ENCODE measurements around the gene UGP2.

Gene UGP2

DNA sequence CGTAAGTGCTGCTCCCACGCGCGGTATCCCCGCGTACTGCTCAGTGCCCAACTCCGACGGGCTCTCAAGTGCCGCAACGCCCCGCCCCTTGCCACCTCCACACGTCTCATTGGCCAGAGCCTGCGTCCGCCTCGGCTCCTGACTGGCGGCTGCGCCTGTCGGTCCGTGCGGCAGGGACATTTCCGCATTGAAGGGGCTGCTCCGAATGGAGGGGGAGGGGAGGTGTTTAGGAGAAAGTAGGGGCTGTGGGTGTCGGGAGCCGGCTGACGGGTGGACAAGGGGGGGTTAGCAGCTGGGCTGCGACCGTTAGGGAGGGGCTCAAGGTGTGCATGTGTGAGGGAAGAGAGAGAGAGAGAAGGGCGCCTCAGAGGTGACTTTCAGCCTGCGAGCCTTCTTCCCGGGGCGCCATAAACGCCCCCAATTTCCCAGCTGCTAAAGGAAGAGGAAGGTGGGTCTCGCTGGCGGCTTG, 877 bp upstream of the UGP2 start (continued):
- TF ChIP-seq, protein P1, sequence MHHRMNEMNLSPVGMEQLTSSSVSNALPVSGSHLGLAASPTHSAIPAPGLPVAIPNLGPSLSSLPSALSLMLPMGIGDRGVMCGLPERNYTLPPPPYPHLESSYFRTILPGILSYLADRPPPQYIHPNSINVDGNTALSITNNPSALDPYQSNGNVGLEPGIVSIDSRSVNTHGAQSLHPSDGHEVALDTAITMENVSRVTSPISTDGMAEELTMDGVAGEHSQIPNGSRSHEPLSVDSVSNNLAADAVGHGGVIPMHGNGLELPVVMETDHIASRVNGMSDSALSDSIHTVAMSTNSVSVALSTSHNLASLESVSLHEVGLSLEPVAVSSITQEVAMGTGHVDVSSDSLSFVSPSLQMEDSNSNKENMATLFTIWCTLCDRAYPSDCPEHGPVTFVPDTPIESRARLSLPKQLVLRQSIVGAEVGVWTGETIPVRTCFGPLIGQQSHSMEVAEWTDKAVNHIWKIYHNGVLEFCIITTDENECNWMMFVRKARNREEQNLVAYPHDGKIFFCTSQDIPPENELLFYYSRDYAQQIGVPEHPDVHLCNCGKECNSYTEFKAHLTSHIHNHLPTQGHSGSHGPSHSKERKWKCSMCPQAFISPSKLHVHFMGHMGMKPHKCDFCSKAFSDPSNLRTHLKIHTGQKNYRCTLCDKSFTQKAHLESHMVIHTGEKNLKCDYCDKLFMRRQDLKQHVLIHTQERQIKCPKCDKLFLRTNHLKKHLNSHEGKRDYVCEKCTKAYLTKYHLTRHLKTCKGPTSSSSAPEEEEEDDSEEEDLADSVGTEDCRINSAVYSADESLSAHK (tag by site-specific recombination; IDR thresholded peaks at IDR 0.05) = peak; percentile 39; the same call in 1 of the 2 replicates
- TF ChIP-seq WT1 (tag by site-specific recombination; IDR thresholded peaks at IDR 0.05) (peak; percentile 56; the same call in 1 of the 2 replicates), ZFHX2 (tag by site-specific recombination; conservative IDR thresholded peaks at IDR 0.05) (peak; percentile 79), ZNF670 (tag by site-specific recombination; IDR thresholded peaks at IDR 0.05; ENCODE audit: low read depth) (no peak), SP3 (tag by site-specific recombination; IDR thresholded peaks at IDR 0.05) (peak; percentile 88), ZNF366 (tag by site-specific recombination; conservative IDR thresholded peaks at IDR 0.05) (peak; percentile 66), ZNF398 (tag by site-specific recombination; IDR thresholded peaks at IDR 0.05) (peak; percentile 93), ZNF544 (tag by site-specific recombination; IDR thresholded peaks at IDR 0.05) (no peak), ZNF175 (tag by site-specific recombination; IDR thresholded peaks at IDR 0.05) (no peak), ZNF843 (tag by site-specific recombination; IDR thresholded peaks at IDR 0.05) (peak; percentile 26; the same call in 1 of the 2 replicates), ZNF335 (tag by site-specific recombination; conservative IDR thresholded peaks at IDR 0.05) (peak; percentile 63), ZBTB11 (tag by site-specific recombination; conservative IDR thresholded peaks at IDR 0.05; ENCODE audit: low read depth) (peak; percentile 19; the same call in 1 of the 2 replicates), ZNF660 (tag by site-specific recombination; IDR thresholded peaks at IDR 0.05) (peak; percentile 47; the same call in 1 of the 2 replicates), ZNF2 (tag by site-specific recombination; IDR thresholded peaks at IDR 0.05) (0 out of 2 replicates have a peak, but pooled peaks have one; percentile 24), ZNF596 (tag by site-specific recombination; IDR thresholded peaks at IDR 0.05) (peak; percentile 23; the same call in 1 of the 2 replicates), ZNF10 (tag by site-specific recombination; IDR thresholded peaks at IDR 0.05) (no peak), ZBTB48 (tag by site-specific recombination; IDR thresholded peaks at IDR 0.05) (peak; percentile 98), KLF7 (tag by site-specific recombination; IDR thresholded peaks at IDR 0.05; ENCODE audit: borderline replicate concordance) (0 out of 2 replicates have a peak, but pooled peaks have one; percentile 82), PRDM10 (tag by site-specific recombination; IDR thresholded peaks at IDR 0.05) (peak; percentile 79), ZNF555 (tag by site-specific recombination; conservative IDR thresholded peaks at IDR 0.05) (no peak), SP7 (tag by site-specific recombination; IDR thresholded peaks at IDR 0.05) (peak; percentile 50; the same call in 1 of the 2 replicates), BCL11A (tag by site-specific recombination; IDR thresholded peaks at IDR 0.05; ENCODE audit: low read depth) (0 out of 2 replicates have a peak, but pooled peaks have one; percentile 8), ZNF423 (tag by site-specific recombination; IDR thresholded peaks at IDR 0.05) (peak; percentile 50; the same call in 1 of the 2 replicates)
- TF ChIP-seq, protein P2, sequence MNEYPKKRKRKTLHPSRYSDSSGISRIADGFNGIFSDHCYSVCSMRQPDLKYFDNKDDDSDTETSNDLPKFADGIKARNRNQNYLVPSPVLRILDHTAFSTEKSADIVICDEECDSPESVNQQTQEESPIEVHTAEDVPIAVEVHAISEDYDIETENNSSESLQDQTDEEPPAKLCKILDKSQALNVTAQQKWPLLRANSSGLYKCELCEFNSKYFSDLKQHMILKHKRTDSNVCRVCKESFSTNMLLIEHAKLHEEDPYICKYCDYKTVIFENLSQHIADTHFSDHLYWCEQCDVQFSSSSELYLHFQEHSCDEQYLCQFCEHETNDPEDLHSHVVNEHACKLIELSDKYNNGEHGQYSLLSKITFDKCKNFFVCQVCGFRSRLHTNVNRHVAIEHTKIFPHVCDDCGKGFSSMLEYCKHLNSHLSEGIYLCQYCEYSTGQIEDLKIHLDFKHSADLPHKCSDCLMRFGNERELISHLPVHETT (tag by site-specific recombination; IDR thresholded peaks at IDR 0.05) = no peak
